ENCODE results near the gene NUCB1.

- TF ChIP-seq CTCF (IDR thresholded peaks at IDR 0.05) (no peak), POLR2AphosphoS5 (IDR thresholded peaks at IDR 0.05; ENCODE audit: low read depth, low read length) (no peak)
These were observed 33.4 kb upstream of the NUCB1 start for GRCh38 chr19:48866692-48867091.

All from Panc1 (cell line).